HepG2 (cell line): Measurements from ENCODE around the gene MAP2K3. TPM values are rescaled to one million over a fixed set of nuclear protein-coding genes. Genes with fewer than 3 reads are reported as not detected.

Experiments
- ATAC-seq: fragments of 200-7000 bp; cut with Tn5 transposase; 3 replicates; pipeline ENCODE4 v1.9.1; 2020; ENCODE audit warnings: mild to moderate bottlenecking, moderate library complexity
- BruUV-seq: library from RNA; stranded (reverse); fragments of 400-500 nt; replicated peaks from 2 replicates; lab custom pipeline; 2021; lab: Mats Ljungman, UMichigan
- CTCF ChIA-PET: fragments of 300-600 bp; formaldehyde crosslinking; extraction: SDS; loops from one replicate; lab custom pipeline; 2021; ENCODE audit warnings: low total read pairs, inconsistent platforms, low intra/inter-chr PET ratio; lab: Yijun Ruan, JAX
- POLR2A ChIA-PET: fragments of 350-600 bp; sonication (Branson Sonifier 250); formaldehyde crosslinking; loops from one replicate; lab custom pipeline; 2020; ENCODE audit warnings: antibody characterized with exemption, inconsistent platforms; lab: Yijun Ruan, JAX
- DNase-seq: peaks from one replicate; pipeline ENCODE4 v3.0.0-alpha.2; 2015; ENCODE audit warnings: low spot score
- FAIRE-seq: peaks from 3 replicates; lab custom pipeline; 2011; peaks lifted over from hg19 to GRCh38; lab: Jason Lieb, UNC
- H2AFZ ChIP-seq: one replicate; pipeline ENCODE4 v1.6.1; 2011; ENCODE audit warnings: low read length, inconsistent platforms
- H3K27ac ChIP-seq: fragments of 300-600 bp; 3 replicates; pipeline ENCODE4 v1.8.0; 2011; ENCODE audit warnings: mixed run types, mild to moderate bottlenecking, mixed read lengths, low read length, inconsistent platforms; ENCODE audit not compliant: insufficient read depth; ENCODE audit errors: extremely low read length
- H3K27me3 ChIP-seq, 2 experiments: fragments of 200-600 bp in 1 of 2; 2 replicates in 1 of 2; 3 replicates in 1 of 2; pipeline versions ENCODE4 v1.6.0 to v1.8.0; 2011; ENCODE audit warnings: low read length in 2 of 2, mild to moderate bottlenecking in 2 of 2, moderate library complexity in 2 of 2, inconsistent platforms in 1 of 2; ENCODE audit not compliant: insufficient read depth in 2 of 2, control insufficient read depth in 1 of 2
- H3K36me3 ChIP-seq, 2 experiments: fragments of 200-600 bp in 1 of 2; replicated peaks in 1 of 2; 2 replicates in 1 of 2; 3 replicates in 1 of 2; pipeline versions ENCODE4 v1.5.1 to v1.8.0; 2011; ENCODE audit warnings: low read length in 2 of 2, inconsistent platforms in 1 of 2; ENCODE audit not compliant: insufficient read depth in 2 of 2, control insufficient read depth in 1 of 2
- H3K4me1 ChIP-seq: 2 replicates; pipeline ENCODE4 v1.5.1; 2012; ENCODE audit warnings: low read length, inconsistent platforms; ENCODE audit not compliant: insufficient read depth
- H3K4me2 ChIP-seq: 2 replicates; pipeline ENCODE4 v1.6.0; 2011; ENCODE audit warnings: low read depth, low read length, inconsistent platforms
- H3K4me3 ChIP-seq, 3 experiments: fragments of 200-600 bp in 1 of 3; sonication (generic), shearing (Covaris generic) in 1 of 3; replicated peaks in 1 of 3; 2 replicates each; pipeline ENCODE4 v1.5.1; 2011 to 2016; ENCODE audit warnings: low read length in 3 of 3, inconsistent platforms in 2 of 3, low read depth in 2 of 3, mild to moderate bottlenecking in 2 of 3, control low read depth in 1 of 3, mixed read lengths in 1 of 3; ENCODE audit not compliant: insufficient read depth in 1 of 3
- H3K79me2 ChIP-seq: one replicate; pipeline ENCODE4 v1.6.1; 2011; ENCODE audit warnings: low read length, inconsistent platforms; ENCODE audit not compliant: insufficient read depth
- H3K9ac ChIP-seq: 2 replicates; pipeline ENCODE4 v1.6.0; 2011; ENCODE audit warnings: mild to moderate bottlenecking, low read depth, low read length, inconsistent platforms; ENCODE audit not compliant: insufficient read depth
- H3K9me3 ChIP-seq: 2 replicates; pipeline ENCODE4 v1.5.1; 2012; ENCODE audit warnings: mild to moderate bottlenecking, low read length
- H4K20me1 ChIP-seq: 2 replicates; pipeline ENCODE4 v1.6.0; 2011; ENCODE audit warnings: inconsistent platforms, mild to moderate bottlenecking, low read length, moderate library complexity; ENCODE audit not compliant: insufficient read depth
- CBX1 ChIP-seq: IDR thresholded peaks from one replicate; pipeline ENCODE4 v1.6.1; 2016; ENCODE audit warnings: antibody characterized with exemption, low read depth
- DMAP1 ChIP-seq: IDR thresholded peaks from 2 replicates; pipeline ENCODE4 v1.6.1; 2016
- NFATC3 ChIP-seq: sonication (generic); formaldehyde crosslinking; IDR thresholded peaks from 2 replicates; pipeline ENCODE4 v1.5.1; 2020; ENCODE audit warnings: mild to moderate bottlenecking, missing genetic modification reagents
- SATB2 ChIP-seq: sonication (generic); formaldehyde crosslinking; IDR thresholded peaks from 2 replicates; pipeline ENCODE4 v1.5.0; 2020; ENCODE audit warnings: missing genetic modification reagents
- SETDB1 ChIP-seq: sonication (generic); formaldehyde crosslinking; IDR thresholded peaks from 2 replicates; pipeline ENCODE4 v1.5.1; 2020; ENCODE audit warnings: missing genetic modification reagents, mild to moderate bottlenecking, borderline replicate concordance
- TMF1 ChIP-seq: sonication (generic); formaldehyde crosslinking; IDR thresholded peaks from 2 replicates; pipeline ENCODE4 v1.8.1; 2022; ENCODE audit warnings: low read depth, missing genetic modification reagents
- ZNF260 ChIP-seq: sonication (generic); formaldehyde crosslinking; IDR thresholded peaks from 2 replicates; pipeline ENCODE4 v1.4.0; 2020; ENCODE audit warnings: missing genetic modification reagents, low read depth, mild to moderate bottlenecking, borderline replicate concordance
- ZNF354B ChIP-seq: sonication (generic); formaldehyde crosslinking; IDR thresholded peaks from 2 replicates; pipeline ENCODE4 v1.8.0; 2022; ENCODE audit warnings: mild to moderate bottlenecking, missing genetic modification reagents
- ZNF550 ChIP-seq: sonication (generic); formaldehyde crosslinking; IDR thresholded peaks from 2 replicates; pipeline ENCODE4 v1.4.0; 2020; ENCODE audit warnings: mild to moderate bottlenecking, missing genetic modification reagents, borderline replicate concordance
- ZNF607 ChIP-seq: sonication (generic); formaldehyde crosslinking; IDR thresholded peaks from 2 replicates; pipeline ENCODE4 v1.5.1; 2020; ENCODE audit warnings: missing genetic modification reagents, mild to moderate bottlenecking, borderline replicate concordance
- WGBS: methylation state at CpG from one replicate; pipeline ENCODE4 v1.1.6; 2017; ENCODE audit warnings: low lambda C conversion rate; 5-methylcytosine and 5-hydroxymethylcytosine counted together
- in situ Hi-C: cut with HindIII; loops from 2 replicates; pipeline ENCODE4 v1.10.0; 2017; ENCODE audit warnings: low pct_unique_long_range_greater_than_20kb; ENCODE audit not compliant: extremely low pct_ligation_motif_present
- intact Hi-C: fragments of 100-400 bp; cut with micrococcal nuclease; formaldehyde crosslinking; loops from one replicate; pipeline ENCODE4 v1.10.0; 2022; ENCODE audit not compliant: unreplicated experiment
- polyA plus RNA-seq, 8 experiments: library from polyadenylated mRNA; depleted of rRNA in 3 of 8; stranded (reverse) in 7 of 8; unstranded in 1 of 8; fragments of >200 nt; fragmentation: Illumina TruSeq in 4 of 8; extraction: Trizol in 4 of 8; gene quantifications; 2 replicates each; pipeline versions ENCODE4 v1.2.1 to v1.2.3, GENCODE V29; 2011 to 2016; ENCODE audit warnings: low read depth in 4 of 8, missing spikeins in 1 of 8, mixed read lengths in 1 of 8; ENCODE audit not compliant: insufficient read depth in 1 of 8
- total RNA-seq, 5 experiments: library from RNA; depleted of rRNA; stranded (reverse); fragments of >200 nt; fragmentation: Illumina TruSeq; extraction: Trizol; gene quantifications; 2 replicates each; pipeline ENCODE4 v1.2.3, GENCODE V29; 2016; ENCODE audit warnings: low read depth in 1 of 5
- TF ChIP-seq, protein P1 (sequence below): sonication (generic); formaldehyde crosslinking; IDR thresholded peaks from 2 replicates; pipeline ENCODE4 v1.4.0; 2020; ENCODE audit warnings: low read depth, mild to moderate bottlenecking, missing genetic modification reagents
- TF ChIP-seq, protein P2 (sequence below): sonication (generic); formaldehyde crosslinking; conservative IDR thresholded peaks from 2 replicates; pipeline ENCODE4 v1.4.0; 2020; ENCODE audit warnings: mild to moderate bottlenecking, missing genetic modification reagents, moderate library complexity
- TF ChIP-seq, protein P3 (sequence below): sonication (generic); formaldehyde crosslinking; IDR thresholded peaks from 2 replicates; pipeline ENCODE4 v1.8.1; 2022; ENCODE audit warnings: mild to moderate bottlenecking, missing genetic modification reagents
- TF ChIP-seq, protein P4 (sequence below): sonication (generic); formaldehyde crosslinking; IDR thresholded peaks from 2 replicates; pipeline ENCODE4 v1.4.0; 2020; ENCODE audit warnings: mild to moderate bottlenecking, low read depth, missing genetic modification reagents

MAP2K3 gene
- total and polyA plus RNA-seq, 2 of the 13 experiments (the other 11 are each of a cell fraction or from before 2014, with no cell fraction given): 20.5 to 27.4 TPM

DNA sequence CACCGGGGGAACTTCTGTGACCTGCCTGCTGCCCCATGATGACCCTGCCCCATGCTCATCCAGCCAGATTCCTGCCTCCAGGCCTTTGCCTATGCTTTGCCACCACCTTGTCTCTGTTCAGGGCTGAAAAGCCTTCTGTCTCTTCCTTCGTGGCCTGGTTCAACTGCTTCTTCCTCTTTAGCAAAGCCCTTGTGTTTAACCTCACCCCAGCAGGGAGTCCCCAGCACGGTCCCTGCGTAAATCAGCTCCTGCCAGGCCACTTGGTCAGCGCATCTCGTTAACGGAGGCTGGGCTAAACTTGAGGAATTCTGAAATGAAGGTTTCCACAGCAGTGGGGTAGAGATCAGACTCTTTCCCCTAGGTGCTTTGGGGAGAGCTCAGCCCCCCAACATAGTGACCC lies 75.5 kb downstream of the MAP2K3 start:
- WGBS: 38% methylated on average over 7 of the region's 7 CpGs
- Histone ChIP-seq H2AFZ (no peak overlapping the region), H3K9me3 (no peaks in the 10 kb centered on the region), H3K27ac (no peak overlapping the region), H3K4me3 (no peak overlapping the region), H3K9ac (no peak overlapping the region), H3K27me3 (peaks cover 1 to 12% of the 10 kb centered on the region in 2 experiments; a peak in 2 of 5 replicates), H3K4me2 (no peak overlapping the region), H3K79me2 (no peaks in the 10 kb centered on the region), H4K20me1 (no peaks in the 10 kb centered on the region), H3K4me1 (no peaks in the 10 kb centered on the region), H3K36me3 (no peaks in the 10 kb centered on the region)
- CTCF ChIA-PET: no interaction called here
- POLR2A ChIA-PET: no interaction called here
- ATAC-seq: no peak
- no TSS peak for BruUV-seq
- intact Hi-C loops: no loop called here
- DNase-seq: no peak
- no peak for FAIRE-seq
- in situ Hi-C loops: no loop called here
- TF ChIP-seq ZNF550 (CRISPR knock-in tag) (no peak), ZNF354B (CRISPR knock-in tag) (no peak), ZNF260 (CRISPR knock-in tag) (no peak), SETDB1 (CRISPR knock-in tag) (no peak), ZNF607 (no peak), TMF1 (CRISPR knock-in tag) (no peak), NFATC3 (no peak), SATB2 (CRISPR knock-in tag) (no peak), DMAP1 (CRISPR knock-in tag) (no peak), CBX1 (no peak)
- TF ChIP-seq, protein P1, sequence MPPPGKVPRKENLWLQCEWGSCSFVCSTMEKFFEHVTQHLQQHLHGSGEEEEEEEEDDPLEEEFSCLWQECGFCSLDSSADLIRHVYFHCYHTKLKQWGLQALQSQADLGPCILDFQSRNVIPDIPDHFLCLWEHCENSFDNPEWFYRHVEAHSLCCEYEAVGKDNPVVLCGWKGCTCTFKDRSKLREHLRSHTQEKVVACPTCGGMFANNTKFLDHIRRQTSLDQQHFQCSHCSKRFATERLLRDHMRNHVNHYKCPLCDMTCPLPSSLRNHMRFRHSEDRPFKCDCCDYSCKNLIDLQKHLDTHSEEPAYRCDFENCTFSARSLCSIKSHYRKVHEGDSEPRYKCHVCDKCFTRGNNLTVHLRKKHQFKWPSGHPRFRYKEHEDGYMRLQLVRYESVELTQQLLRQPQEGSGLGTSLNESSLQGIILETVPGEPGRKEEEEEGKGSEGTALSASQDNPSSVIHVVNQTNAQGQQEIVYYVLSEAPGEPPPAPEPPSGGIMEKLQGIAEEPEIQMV: no peak
- TF ChIP-seq, protein P2, sequence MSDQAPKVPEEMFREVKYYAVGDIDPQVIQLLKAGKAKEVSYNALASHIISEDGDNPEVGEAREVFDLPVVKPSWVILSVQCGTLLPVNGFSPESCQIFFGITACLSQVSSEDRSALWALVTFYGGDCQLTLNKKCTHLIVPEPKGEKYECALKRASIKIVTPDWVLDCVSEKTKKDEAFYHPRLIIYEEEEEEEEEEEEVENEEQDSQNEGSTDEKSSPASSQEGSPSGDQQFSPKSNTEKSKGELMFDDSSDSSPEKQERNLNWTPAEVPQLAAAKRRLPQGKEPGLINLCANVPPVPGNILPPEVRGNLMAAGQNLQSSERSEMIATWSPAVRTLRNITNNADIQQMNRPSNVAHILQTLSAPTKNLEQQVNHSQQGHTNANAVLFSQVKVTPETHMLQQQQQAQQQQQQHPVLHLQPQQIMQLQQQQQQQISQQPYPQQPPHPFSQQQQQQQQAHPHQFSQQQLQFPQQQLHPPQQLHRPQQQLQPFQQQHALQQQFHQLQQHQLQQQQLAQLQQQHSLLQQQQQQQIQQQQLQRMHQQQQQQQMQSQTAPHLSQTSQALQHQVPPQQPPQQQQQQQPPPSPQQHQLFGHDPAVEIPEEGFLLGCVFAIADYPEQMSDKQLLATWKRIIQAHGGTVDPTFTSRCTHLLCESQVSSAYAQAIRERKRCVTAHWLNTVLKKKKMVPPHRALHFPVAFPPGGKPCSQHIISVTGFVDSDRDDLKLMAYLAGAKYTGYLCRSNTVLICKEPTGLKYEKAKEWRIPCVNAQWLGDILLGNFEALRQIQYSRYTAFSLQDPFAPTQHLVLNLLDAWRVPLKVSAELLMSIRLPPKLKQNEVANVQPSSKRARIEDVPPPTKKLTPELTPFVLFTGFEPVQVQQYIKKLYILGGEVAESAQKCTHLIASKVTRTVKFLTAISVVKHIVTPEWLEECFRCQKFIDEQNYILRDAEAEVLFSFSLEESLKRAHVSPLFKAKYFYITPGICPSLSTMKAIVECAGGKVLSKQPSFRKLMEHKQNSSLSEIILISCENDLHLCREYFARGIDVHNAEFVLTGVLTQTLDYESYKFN: no peak
- TF ChIP-seq, protein P3, sequence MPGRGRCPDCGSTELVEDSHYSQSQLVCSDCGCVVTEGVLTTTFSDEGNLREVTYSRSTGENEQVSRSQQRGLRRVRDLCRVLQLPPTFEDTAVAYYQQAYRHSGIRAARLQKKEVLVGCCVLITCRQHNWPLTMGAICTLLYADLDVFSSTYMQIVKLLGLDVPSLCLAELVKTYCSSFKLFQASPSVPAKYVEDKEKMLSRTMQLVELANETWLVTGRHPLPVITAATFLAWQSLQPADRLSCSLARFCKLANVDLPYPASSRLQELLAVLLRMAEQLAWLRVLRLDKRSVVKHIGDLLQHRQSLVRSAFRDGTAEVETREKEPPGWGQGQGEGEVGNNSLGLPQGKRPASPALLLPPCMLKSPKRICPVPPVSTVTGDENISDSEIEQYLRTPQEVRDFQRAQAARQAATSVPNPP (CRISPR knock-in tag): no peak
- TF ChIP-seq, protein P4, sequence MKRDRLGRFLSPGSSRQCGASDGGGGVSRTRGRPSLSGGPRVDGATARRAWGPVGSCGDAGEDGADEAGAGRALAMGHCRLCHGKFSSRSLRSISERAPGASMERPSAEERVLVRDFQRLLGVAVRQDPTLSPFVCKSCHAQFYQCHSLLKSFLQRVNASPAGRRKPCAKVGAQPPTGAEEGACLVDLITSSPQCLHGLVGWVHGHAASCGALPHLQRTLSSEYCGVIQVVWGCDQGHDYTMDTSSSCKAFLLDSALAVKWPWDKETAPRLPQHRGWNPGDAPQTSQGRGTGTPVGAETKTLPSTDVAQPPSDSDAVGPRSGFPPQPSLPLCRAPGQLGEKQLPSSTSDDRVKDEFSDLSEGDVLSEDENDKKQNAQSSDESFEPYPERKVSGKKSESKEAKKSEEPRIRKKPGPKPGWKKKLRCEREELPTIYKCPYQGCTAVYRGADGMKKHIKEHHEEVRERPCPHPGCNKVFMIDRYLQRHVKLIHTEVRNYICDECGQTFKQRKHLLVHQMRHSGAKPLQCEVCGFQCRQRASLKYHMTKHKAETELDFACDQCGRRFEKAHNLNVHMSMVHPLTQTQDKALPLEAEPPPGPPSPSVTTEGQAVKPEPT: no peak
